Lung microvascular endothelial cell (primary cell): Measurements from ENCODE around the gene TMEM100. TPM values are rescaled to one million over a fixed set of nuclear protein-coding genes. Genes with fewer than 3 reads are reported as not detected.

Source experiments
- DNase-seq, 2 donors: peaks; one replicate each; pipeline versions ENCODE4 v3.0.0 to v3.0.0-alpha.2; 2010; ENCODE audit warnings: low read depth in 2 of 2
- total RNA-seq: library from RNA; depleted of rRNA; stranded (reverse); fragments of >200 nt; gene quantifications from 2 replicates; pipeline ENCODE4 v1.2.1, GENCODE V29; 2014

TMEM100 gene
- total RNA-seq, 1 donor from 2014 or later, result 25.4 TPM

- DNase-seq, result no peak
These were observed 1.5 kb downstream of the TMEM100 start for GRCh38 chr17:55720919-55721836.

GRCh38 chr17:55717898-55718735 is 4.5 kb downstream of the TMEM100 start:
- DNase-seq, result peak; percentile 73 to 85

- no peak for DNase-seq
These were observed 5.2 kb downstream of the TMEM100 start for GRCh38 chr17:55717432-55717831.

DNA sequence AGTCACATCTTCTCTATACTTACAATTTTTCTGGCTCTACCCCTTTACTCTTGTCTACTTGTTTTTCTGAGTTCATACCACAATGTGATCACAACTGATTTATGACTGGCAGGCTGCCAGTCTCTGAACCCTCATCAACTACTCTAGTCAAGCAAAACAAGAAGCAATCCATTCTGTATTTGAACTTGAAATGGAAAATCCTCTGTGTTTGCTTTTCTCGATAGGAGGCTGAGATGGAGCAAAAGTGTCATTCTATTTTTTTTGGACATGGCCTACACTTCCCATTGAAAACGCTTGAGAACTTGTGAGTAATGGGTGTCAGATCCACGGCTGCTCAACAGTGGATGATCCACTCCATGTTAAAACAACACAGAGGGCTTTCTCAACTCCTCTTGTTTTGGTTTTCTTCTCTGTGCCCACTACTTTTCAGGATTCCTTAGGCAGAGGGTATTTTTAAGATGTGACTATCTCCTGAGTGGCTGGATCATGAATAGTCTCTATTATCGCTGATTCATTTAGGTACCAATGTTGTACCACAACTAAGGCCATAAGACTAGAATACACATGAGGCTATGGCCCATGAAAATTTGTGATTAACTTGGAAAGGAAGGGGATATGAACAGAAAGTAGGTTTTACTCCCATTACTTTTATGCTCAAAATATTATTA is 11.7 kb downstream of the TMEM100 start:
- peak; percentile 53 to 81 for DNase-seq

DNA sequence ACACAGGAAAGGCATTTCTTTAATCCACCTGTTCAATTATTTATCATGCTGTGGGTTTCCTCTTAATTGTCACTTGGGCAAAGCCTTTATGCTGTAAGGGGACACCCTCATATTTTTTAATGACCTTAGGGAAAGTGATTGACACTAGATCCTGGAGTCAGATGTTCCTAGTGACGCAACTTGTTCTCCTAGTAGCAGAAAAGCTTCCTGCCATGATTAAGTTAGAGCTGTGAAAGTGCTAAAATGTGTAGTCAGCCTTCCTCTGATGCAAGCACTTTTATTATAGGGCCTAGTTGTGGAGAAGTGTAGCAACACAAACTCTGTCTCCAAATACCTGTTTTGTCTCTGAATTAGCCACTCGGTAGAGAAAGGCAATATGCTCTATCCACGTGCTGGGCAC is 12.3 kb downstream of the TMEM100 start:
- peak; percentile 49 to 57 for DNase-seq

DNA sequence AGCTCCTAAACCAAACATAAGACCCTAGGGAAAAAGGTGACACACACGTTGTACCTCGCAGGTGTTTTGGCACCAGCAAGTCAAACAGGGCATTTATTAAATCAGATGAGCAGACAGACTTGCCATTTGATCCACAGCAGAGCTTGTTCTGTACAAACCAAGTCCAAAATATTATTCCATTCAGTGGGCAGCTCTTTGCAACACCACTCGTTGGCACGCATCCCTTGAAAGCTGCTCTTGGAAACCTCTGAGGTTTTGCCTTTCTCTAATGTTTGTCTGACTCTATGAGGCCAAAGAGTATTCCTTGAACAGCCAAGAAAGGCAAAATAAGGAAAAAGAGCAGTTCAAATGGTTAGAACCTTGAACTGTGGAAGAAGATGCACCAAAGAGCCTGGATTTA is 12.7 kb downstream of the TMEM100 start:
- no peak for DNase-seq

GRCh38 chr17:55709440-55709839 is 13.2 kb downstream of the TMEM100 start:
- no peak for DNase-seq

GRCh38 chr17:55708175-55708974 is 14.3 kb downstream of the TMEM100 start:
- DNase-seq, result no peak

- no peak for DNase-seq
These were observed 15.6 kb downstream of the TMEM100 start for GRCh38 chr17:55706808-55707773.

DNA sequence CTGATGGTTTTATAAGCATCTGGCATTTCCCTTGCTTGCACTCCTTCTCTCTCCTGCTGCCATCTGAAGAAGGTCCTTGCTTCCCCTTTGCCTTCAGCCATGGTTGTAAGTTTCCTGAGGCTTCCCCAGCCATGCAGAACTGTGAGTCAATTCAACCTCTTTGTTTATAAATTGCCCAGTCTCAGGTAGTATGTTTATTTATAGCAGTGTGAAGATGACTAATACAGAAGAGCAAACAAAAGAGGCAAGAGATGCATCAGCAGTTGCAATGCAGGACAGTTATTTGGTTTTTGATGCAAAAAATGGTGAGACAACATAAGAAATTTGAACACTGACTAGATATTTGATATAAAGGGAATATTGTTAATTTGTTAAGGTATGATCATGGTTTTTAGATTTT is 16.8 kb downstream of the TMEM100 start:
- DNase-seq, result no peak

GRCh38 chr17:55704401-55704800 is 18.3 kb downstream of the TMEM100 start:
- DNase-seq, result no peak

DNA sequence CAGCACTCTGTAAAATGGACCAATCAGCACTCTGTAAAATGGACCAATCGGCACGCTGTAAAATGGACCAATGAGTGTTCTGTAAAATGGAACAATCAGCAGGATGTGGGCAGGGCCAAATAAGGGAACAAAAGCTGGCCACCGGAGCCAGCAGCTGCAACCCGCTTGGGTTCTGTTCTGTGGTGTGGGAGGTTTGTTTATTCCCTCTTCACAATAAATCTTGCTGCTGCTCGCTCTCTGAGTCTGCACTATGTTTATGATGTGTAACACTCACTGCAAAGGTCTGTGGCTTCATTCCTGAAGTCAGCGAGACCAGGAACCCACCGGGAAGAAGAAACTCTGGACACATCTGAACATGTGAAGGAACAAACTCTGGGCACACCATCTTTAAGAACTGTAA is 20.5 kb downstream of the TMEM100 start:
- no peak for DNase-seq

DNA sequence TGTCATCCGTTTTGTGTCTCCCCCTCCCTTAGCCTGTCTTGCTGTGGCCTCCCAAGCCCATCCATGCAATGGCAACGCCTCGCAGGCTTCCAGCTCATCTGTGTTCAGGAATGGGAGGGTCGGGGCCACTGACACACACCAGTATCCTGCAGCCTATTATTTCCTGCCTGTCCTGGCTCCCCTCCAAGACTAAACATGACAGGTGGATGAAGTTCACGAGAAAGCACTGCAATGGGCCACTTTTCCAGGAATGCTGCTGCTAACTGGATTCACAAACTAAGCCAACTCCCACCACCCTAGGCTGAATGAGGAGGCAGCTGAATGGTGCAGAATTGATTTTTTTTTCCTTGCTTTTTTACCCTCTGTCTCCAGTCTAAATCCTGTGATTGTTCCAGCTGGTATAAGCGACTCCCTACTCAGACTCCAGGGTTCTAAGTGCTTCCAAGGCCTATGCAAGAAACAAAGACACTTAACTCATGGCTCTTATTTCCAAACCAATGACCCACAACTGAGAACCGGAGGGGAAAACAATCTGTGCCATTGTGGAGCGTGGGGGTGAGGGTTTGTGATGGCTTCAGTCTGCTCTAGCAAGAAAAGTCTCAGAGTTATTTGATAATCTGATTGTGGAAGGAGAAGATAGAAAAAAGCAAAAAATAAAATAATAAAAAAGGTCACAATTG is 23.3 kb downstream of the TMEM100 start:
- peak in 1 of 2 donors; percentile 96 for DNase-seq

DNA sequence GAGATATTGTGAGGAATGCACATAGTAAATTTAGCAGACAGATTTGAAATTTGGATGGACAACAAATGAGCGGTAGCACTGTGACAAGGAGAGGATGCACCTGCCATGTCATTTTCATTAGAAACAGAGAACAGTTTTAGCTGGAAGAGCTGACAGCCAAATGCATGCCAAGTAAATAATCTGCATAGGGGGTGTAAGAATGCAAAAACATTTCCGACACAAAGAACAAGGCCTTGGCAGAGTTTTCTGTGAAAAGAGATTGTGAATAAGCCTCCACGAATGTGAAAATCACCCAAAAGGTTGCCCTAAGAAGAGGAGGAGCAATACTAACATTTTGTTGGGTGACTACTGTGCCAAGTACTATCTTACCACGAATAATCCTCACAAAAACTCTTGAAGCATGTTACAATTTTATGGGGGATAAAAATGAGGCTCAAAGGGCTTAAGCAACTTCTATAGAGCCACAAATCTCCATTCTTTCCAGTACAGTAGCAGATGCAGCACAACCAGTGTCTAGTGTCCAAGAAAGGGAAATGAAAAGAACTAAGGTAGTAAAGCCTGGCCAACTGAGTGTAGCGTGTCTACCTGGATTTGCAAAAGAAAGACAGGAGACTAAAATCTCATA is 28.3 kb downstream of the TMEM100 start:
- peak in 1 of 2 donors; percentile 5 for DNase-seq

DNA sequence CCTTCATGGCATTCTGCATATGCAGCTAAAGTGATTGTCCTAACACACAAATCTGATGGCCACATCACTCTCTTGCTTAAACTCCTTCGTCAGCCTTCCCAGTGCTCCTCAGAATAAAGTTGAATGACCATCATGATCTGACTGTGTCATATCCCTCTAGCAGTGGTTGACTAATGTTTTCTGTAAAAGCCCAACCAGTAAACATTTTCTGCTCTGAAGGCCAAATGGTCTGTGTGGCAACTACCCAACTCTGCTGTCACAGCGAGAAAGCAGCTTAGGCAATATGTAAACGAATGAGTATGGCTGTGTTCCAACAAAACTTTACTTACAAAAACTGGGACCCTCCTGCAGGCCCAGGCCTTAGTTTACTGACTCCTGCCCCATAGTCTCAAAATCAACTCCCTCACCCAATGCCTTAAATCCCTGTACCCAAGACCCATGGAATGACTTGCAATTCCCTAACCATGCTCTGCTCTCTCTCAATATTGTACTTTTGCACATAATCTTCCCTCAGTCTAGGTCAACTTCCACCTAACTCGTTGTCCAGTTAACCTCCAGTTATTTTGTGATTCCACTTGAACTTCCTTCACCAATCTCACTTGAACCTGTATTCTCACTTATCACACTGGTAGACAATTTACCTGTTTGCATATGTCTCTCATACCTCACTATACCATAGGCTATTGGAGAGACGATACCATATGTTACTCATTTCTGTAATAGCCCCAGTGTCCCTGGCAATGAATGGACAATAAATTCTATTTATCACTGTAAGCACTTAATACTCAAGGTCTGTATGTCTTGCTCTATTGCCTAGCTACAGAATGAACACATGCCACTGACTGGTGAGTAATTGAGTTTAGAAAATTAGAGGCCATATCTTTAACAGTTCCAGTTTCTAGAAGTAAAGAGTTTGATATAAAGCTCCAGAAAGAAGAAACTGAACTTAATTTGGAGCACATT is 29.1 kb downstream of the TMEM100 start:
- DNase-seq, result peak in 1 of 2 donors; percentile 51

- DNase-seq, result no peak
These were observed 30.4 kb downstream of the TMEM100 start for GRCh38 chr17:55692276-55692675.

DNA sequence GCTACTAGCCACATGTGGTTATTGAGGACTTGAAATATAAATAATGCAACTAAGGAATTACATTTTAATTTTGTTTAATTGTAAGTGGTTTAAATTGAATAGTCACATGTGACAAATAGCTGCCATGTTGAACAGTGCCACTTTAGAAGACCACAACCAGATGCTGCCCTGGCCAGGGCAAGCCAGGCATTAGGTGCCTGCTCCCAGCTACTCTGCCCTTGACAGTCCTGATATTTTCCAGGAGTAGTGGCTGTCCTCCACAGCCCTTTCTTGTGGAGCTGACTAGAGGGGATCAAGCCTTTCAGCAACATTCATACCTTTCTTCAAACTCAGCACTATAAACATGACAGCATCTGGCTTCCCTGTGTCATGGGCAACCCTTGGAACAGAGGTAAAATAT is 31.0 kb downstream of the TMEM100 start:
- DNase-seq, result no peak

DNA sequence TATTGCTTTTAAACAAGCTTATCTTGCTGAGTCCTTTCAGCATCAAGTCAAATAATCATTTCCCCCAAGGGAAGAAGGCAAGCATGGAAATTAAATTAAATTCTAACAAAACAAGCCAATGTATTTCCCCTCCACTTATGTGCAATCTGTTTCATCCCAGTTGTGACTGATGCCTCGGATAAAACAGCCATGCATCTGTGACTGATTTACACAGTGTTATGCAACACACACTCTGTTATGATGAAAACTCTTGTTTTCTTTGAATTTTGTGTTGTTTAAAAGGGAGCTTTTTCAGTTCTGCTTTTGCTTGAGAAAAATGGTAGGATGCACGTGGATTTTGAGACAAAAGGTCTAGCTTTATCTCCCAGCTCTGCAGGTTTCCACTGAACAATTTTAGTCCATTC is 32.6 kb downstream of the TMEM100 start:
- no peak for DNase-seq
